GM10266 (cell line): ENCODE measurements around the gene ZNRF4.
A peak's percentile ranks its signal among the peaks of the same experiment; 100 is the strongest.

Source experiments
- DNase-seq: peaks from one replicate; pipeline ENCODE4 v3.0.0; 2012; ENCODE audit errors: extremely low spot score
- CTCF ChIP-seq: IDR thresholded peaks from 2 replicates; pipeline ENCODE4 v1.5.1; 2012; ENCODE audit warnings: mild to moderate bottlenecking, low read depth; ENCODE audit not compliant: control insufficient read depth, insufficient read depth; ENCODE audit errors: missing control alignments

ZNRF4 gene

DNA sequence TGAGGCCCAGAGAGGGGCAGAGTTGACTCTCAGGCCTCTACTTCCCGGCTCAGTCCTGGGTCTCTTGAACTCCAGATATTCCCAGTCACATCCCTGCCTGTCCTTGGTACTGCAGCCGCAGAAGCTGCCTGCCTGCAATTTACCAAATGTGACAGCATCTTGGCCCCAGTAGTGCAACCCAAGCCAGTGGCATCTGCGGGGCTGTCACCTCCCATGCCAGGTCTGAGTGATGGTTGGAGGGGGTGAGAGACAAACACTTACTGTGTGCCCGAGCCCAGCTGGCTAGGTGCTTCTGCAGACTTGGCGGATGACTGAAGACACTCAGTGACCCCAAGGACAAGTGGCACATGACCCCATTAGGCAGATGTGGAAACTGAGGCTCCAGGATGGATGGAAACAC, 18.4 kb downstream of the ZNRF4 start:
- no peak for DNase-seq
- no peak for TF ChIP-seq CTCF

DNA sequence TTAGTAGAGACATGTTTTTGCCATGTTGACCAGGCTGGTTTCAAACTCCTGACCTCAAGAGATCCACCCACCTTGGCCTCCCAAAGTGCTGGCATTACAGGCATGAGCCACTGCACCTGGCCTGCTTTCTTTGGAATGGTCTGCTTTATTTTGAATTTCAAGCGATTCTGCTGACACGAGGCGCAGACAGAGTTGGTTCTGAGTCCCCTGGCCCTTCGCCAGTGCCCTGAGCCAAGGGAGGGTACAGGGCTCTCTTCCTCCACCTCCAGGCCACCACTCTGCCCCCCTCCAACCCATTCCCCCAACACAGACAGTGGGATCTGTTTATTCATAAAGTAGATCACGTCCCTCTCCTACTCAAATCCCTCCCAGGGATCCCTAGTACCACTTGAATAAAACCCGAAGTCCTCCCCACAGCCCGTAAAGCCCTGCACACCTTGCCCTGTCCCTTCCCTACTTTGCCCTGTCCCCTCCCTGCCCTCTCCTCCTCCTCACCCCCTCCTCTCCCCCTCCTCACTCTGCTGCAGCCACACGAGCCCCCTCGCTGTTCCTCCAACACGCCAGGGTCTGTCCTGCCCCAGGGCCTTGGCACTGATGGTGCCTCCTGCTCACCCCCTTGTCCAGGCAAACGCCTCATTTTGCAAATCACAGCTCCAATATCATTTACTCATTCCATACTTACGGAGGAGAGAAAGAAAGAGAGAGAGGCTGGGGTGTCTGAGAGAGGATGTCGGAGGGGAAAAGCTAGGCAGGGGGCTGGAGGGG, 22.4 kb downstream of the ZNRF4 start:
- no peak for TF ChIP-seq CTCF
- DNase-seq = no peak

GRCh38 chr19:5478241-5478924, 23.2 kb downstream of the ZNRF4 start:
- TF ChIP-seq CTCF = no peak
- DNase-seq = no peak

GRCh38 chr19:5478925-5479588, 23.8 kb downstream of the ZNRF4 start:
- no peak for DNase-seq
- no peak for TF ChIP-seq CTCF

DNA sequence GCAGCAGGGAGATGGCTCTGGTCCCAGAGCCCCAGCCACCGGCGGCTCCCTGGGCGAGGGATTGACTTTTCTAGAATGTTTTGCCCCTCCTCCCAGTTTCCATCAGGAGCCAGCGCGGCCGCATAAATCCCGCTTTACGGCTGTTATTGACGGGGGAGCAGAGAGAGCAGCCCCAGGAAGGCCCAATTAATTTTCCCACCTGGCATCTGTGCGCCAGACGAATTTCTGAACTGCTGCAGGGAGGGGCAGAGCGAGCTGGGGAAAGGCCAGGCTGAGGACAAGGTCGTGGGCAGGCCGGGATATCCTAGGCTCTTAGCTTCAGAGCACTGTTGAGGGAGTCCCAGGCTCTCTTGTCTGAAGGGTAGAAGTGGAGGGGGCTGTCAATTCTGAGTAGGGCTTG, 24.7 kb downstream of the ZNRF4 start:
- TF ChIP-seq CTCF = no peak
- DNase-seq = no peak

DNA sequence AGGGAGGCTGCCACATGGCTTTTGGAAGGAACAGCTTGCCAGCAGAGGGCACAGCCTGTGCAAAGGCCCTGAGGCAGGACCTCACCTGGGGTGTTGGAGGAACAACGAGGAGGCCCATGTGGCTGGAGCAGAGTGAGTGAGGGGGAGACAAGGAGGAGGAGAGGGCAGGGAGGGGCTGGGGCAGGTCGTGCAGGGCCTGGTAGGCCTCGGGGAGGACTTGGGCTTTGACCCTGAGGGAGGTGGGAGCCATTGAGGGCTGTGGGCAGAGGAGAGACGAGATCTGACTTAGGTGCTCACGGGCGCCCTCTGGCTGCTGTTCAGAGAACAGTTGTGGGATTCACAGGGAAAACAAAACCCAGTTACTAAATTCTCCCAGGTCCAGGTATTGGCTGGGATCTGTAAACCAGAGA, 25.2 kb downstream of the ZNRF4 start:
- peak; percentile 61 for DNase-seq
- TF ChIP-seq CTCF = peak; percentile 45

- TF ChIP-seq CTCF = no peak
- DNase-seq = no peak
Observed at GRCh38 chr19:5481957-5482356, 26.7 kb downstream of the ZNRF4 start.
